ENCODE measurements around the gene PFDN6.
"Not testable (repeated sequence)": the region's sequence is repeated elsewhere in the genome, so short reads cannot be mapped to it uniquely, and the experiment has no call there.

The PFDN6 gene

GRCh38 chr6:33288921-33289783 is at the start of gene PFDN6, which contains the start of gene WDR46:
Gene PFDN6, plus strand, starts transcription at chr6:33289601. Its CDS starts 256 bp downstream, at chr6:33289857.
Gene WDR46, minus strand, starts transcription at chr6:33289239. Its CDS starts 69 bp downstream, at chr6:33289170.
- DNase-seq = no peak

- no peak for DNase-seq
Measured at GRCh38 chr6:33241968-33242367, 47.4 kb upstream of the PFDN6 start.

GRCh38 chr6:33243476-33243875 is 45.9 kb upstream of the PFDN6 start:
- no peak for DNase-seq

- peak; percentile 16 for DNase-seq
Measured at GRCh38 chr6:33247977-33248642, 41.3 kb upstream of the PFDN6 start.

GRCh38 chr6:33248643-33248931 is 40.8 kb upstream of the PFDN6 start:
- DNase-seq = no peak

- peak; percentile 70 for DNase-seq
Measured at GRCh38 chr6:33248932-33249731, 40.3 kb upstream of the PFDN6 start.

- DNase-seq = no peak
Measured at GRCh38 chr6:33249732-33250630, 39.4 kb upstream of the PFDN6 start.

- no peak for DNase-seq
Measured at GRCh38 chr6:33250731-33251130, 38.7 kb upstream of the PFDN6 start.

- DNase-seq = no peak
Measured at GRCh38 chr6:33251395-33252012, 37.9 kb upstream of the PFDN6 start.

- DNase-seq = no peak
Measured at GRCh38 chr6:33252759-33253158, 36.6 kb upstream of the PFDN6 start.

GRCh38 chr6:33254591-33254990 is 34.8 kb upstream of the PFDN6 start:
- DNase-seq = no peak

- no peak for DNase-seq
Measured at GRCh38 chr6:33259032-33259431, 30.4 kb upstream of the PFDN6 start.

GRCh38 chr6:33262490-33262889 is 26.9 kb upstream of the PFDN6 start:
- DNase-seq = not testable (repeated sequence)

- DNase-seq = no peak
Measured at GRCh38 chr6:33264015-33264414, 25.4 kb upstream of the PFDN6 start.

GRCh38 chr6:33271117-33271467 is 18.3 kb upstream of the PFDN6 start:
- no peak for DNase-seq

GRCh38 chr6:33271468-33272274 is 17.7 kb upstream of the PFDN6 start, which contains the start of the genes RPS18 and VPS52:
Gene RPS18, plus strand, starts transcription at chr6:33272075. Its CDS starts 45 bp downstream, at chr6:33272120.
Gene VPS52, minus strand, starts transcription at chr6:33271876. Its CDS starts 201 bp downstream, at chr6:33271675.
- DNase-seq = no peak

GRCh38 chr6:33272275-33273128 is 16.9 kb upstream of the PFDN6 start:
- no peak for DNase-seq

- DNase-seq = no peak
Measured at GRCh38 chr6:33273129-33273923, 16.1 kb upstream of the PFDN6 start.
